SHP77 treated with DMSO at 0.1 percent for 48 hours (cell line): Measurements from ENCODE around the gene SMIM36.
"Not testable (repeated sequence)": the region's sequence is repeated elsewhere in the genome, so short reads cannot be mapped to it uniquely, and the experiment has no call there.

Experiments
- DNase-seq: peaks from one replicate; lab custom pipeline; 2025; lab: John Stamatoyannopoulos, UW

Gene SMIM36

GRCh38 chr17:55454906-55455474 lies 56.3 kb downstream of the SMIM36 start:
- no peak for DNase-seq

GRCh38 chr17:55453839-55454557 lies 57.3 kb downstream of the SMIM36 start:
- no peak for DNase-seq

- no peak for DNase-seq
Measured at GRCh38 chr17:55452139-55452790, 59.0 kb downstream of the SMIM36 start.

- no peak for DNase-seq
Measured at GRCh38 chr17:55451758-55452138, 59.5 kb downstream of the SMIM36 start.

GRCh38 chr17:55451203-55451641 lies 60.0 kb downstream of the SMIM36 start:
- no peak for DNase-seq

- DNase-seq, result no peak
Measured at GRCh38 chr17:55450232-55450825, 60.9 kb downstream of the SMIM36 start.

GRCh38 chr17:55448681-55449080 lies 62.6 kb downstream of the SMIM36 start:
- DNase-seq, result no peak

GRCh38 chr17:55446581-55447205 lies 64.6 kb downstream of the SMIM36 start:
- no peak for DNase-seq

- not testable (repeated sequence) for DNase-seq
Measured at GRCh38 chr17:55446004-55446403, 65.2 kb downstream of the SMIM36 start.

- DNase-seq, result no peak
Measured at GRCh38 chr17:55444471-55445441, 66.5 kb downstream of the SMIM36 start.

- DNase-seq, result no peak
Measured at GRCh38 chr17:55443904-55444303, 67.3 kb downstream of the SMIM36 start.

- no peak for DNase-seq
Measured at GRCh38 chr17:55442953-55443683, 68.1 kb downstream of the SMIM36 start.

GRCh38 chr17:55442462-55442861 lies 68.8 kb downstream of the SMIM36 start:
- no peak for DNase-seq

GRCh38 chr17:55441544-55441943 lies 69.7 kb downstream of the SMIM36 start:
- DNase-seq, result peak; percentile 39

GRCh38 chr17:55440391-55440790 lies 70.9 kb downstream of the SMIM36 start:
- DNase-seq, result no peak

GRCh38 chr17:55437159-55437605 lies 74.1 kb downstream of the SMIM36 start:
- DNase-seq, result no peak

GRCh38 chr17:55436224-55437158 lies 74.8 kb downstream of the SMIM36 start:
- DNase-seq, result no peak

- DNase-seq, result no peak
Measured at GRCh38 chr17:55435408-55435807, 75.8 kb downstream of the SMIM36 start.

GRCh38 chr17:55434721-55435120 lies 76.5 kb downstream of the SMIM36 start:
- no peak for DNase-seq
